Measurements from ENCODE around the gene NADSYN1. TPM values are rescaled to one million over a fixed set of nuclear protein-coding genes. Genes with fewer than 3 reads are reported as not detected.

Gene NADSYN1
- total RNA-seq, 1 experiment from 2014 or later = 35.5 TPM

DNA sequence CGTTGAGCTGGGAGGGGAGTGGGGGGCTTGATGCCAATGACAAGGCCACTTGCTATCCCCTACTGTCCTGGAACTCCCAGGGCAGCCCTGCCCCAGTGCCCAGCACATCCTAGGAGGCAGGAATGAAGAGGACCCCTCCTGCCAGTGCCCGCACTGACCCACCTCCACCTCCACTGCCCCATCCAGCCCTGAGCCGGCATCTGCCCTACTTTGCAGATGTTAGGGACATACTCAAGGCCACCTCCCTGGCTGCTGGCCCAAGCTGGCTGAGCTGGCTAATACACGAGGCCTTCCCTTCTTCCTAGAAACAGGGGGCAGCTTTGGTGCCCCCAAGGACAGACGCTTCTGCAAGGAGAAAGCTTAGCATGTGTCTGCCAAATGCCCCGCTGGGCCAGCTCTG, 15.6 kb upstream of the NADSYN1 start:
- Histone ChIP-seq H3K27ac (ENCODE audit: low read depth, low read length, poor library complexity, severe bottlenecking) (no peak overlapping the region), H3K36me3 (ENCODE audit: insufficient read depth, low read length, poor library complexity, severe bottlenecking) (peaks cover 86% of the 10 kb centered on the region), H3K4me1 (ENCODE audit: insufficient read depth, low read length, poor library complexity, severe bottlenecking) (no peaks in the 10 kb centered on the region), H3K27me3 (replicated peaks; ENCODE audit: insufficient read depth, low read depth, low read length, poor library complexity) (no peaks in the 10 kb centered on the region), H3K4me3 (ENCODE audit: low read depth, low read length, poor library complexity, severe bottlenecking) (no peak overlapping the region), H3K9me3 (ENCODE audit: low read depth, low read length, poor library complexity, severe bottlenecking) (no peaks in the 10 kb centered on the region)
- intact Hi-C loops (cut with micrococcal nuclease; ENCODE audit: unreplicated experiment) = no loop called here
- POLR2A ChIA-PET (ENCODE audit: low non-redundant PET) = no interaction called here
- no peak for DNase-seq (ENCODE audit: low spot score)
- CTCF ChIA-PET = no interaction called here
- TF ChIP-seq CTCF (conservative IDR thresholded peaks at IDR 0.05; ENCODE audit: low read depth, low read length) (no peak), EZH2 (IDR thresholded peaks at IDR 0.05; ENCODE audit: borderline replicate concordance, low read depth, low read length, poor library complexity, severe bottlenecking) (no peak)
- BruUV-seq (replicated peaks) = no TSS peak

DNA sequence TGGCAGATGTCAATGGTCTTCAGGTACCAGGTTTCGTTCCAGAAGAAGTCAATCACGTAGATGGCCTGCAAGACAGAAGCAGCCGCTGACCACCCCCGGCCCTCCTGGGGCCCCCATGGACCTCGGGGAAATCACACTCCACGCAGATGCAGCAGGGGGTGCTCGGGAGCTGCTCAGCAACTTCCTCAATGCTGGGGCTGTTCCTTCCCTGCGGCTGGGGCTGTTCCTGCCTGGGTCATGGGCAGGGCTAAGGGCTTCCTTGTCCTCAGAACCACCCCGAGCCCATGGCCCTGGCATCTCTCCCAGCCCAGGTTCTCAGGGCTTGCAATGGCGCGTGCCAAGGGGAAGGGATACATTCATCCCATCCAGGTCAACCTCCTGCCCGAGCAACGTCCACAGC, 15.1 kb upstream of the NADSYN1 start:
- POLR2A ChIA-PET (ENCODE audit: low non-redundant PET) = no interaction called here
- Histone ChIP-seq H3K27ac (ENCODE audit: low read depth, low read length, poor library complexity, severe bottlenecking) (no peak overlapping the region), H3K27me3 (replicated peaks; ENCODE audit: insufficient read depth, low read depth, low read length, poor library complexity) (no peaks in the 10 kb centered on the region), H3K4me3 (ENCODE audit: low read depth, low read length, poor library complexity, severe bottlenecking) (no peak overlapping the region), H3K4me1 (ENCODE audit: insufficient read depth, low read length, poor library complexity, severe bottlenecking) (no peaks in the 10 kb centered on the region), H3K36me3 (ENCODE audit: insufficient read depth, low read length, poor library complexity, severe bottlenecking) (peaks cover 91% of the 10 kb centered on the region), H3K9me3 (ENCODE audit: low read depth, low read length, poor library complexity, severe bottlenecking) (no peaks in the 10 kb centered on the region)
- no TSS peak for BruUV-seq (replicated peaks)
- no peak for DNase-seq (ENCODE audit: low spot score)
- intact Hi-C loops (cut with micrococcal nuclease; ENCODE audit: unreplicated experiment) = no loop called here
- TF ChIP-seq CTCF (conservative IDR thresholded peaks at IDR 0.05; ENCODE audit: low read depth, low read length) (no peak), EZH2 (IDR thresholded peaks at IDR 0.05; ENCODE audit: borderline replicate concordance, low read depth, low read length, poor library complexity, severe bottlenecking) (no peak)
- CTCF ChIA-PET = no interaction called here

GRCh38 chr11:71438650-71439049, 14.4 kb upstream of the NADSYN1 start:
- Histone ChIP-seq H3K27me3 (replicated peaks; ENCODE audit: insufficient read depth, low read depth, low read length, poor library complexity) (no peaks in the 10 kb centered on the region), H3K4me1 (ENCODE audit: insufficient read depth, low read length, poor library complexity, severe bottlenecking) (no peaks in the 10 kb centered on the region), H3K9me3 (ENCODE audit: low read depth, low read length, poor library complexity, severe bottlenecking) (no peaks in the 10 kb centered on the region), H3K27ac (ENCODE audit: low read depth, low read length, poor library complexity, severe bottlenecking) (no peak overlapping the region), H3K36me3 (ENCODE audit: insufficient read depth, low read length, poor library complexity, severe bottlenecking) (peaks cover 96% of the 10 kb centered on the region), H3K4me3 (ENCODE audit: low read depth, low read length, poor library complexity, severe bottlenecking) (no peak overlapping the region)
- ChIA-PET POLR2A (ENCODE audit: low non-redundant PET) (no interaction called here), CTCF (no interaction called here)
- no peak for TF ChIP-seq EZH2 (IDR thresholded peaks at IDR 0.05; ENCODE audit: borderline replicate concordance, low read depth, low read length, poor library complexity, severe bottlenecking)
- TF ChIP-seq CTCF (conservative IDR thresholded peaks at IDR 0.05; ENCODE audit: low read depth, low read length) = no peak
- DNase-seq (ENCODE audit: low spot score) = no peak
- intact Hi-C loops (cut with micrococcal nuclease; ENCODE audit: unreplicated experiment) = no loop called here
- no TSS peak for BruUV-seq (replicated peaks)
